ENCODE results near the gene TEX22.

TEX22 gene

DNA sequence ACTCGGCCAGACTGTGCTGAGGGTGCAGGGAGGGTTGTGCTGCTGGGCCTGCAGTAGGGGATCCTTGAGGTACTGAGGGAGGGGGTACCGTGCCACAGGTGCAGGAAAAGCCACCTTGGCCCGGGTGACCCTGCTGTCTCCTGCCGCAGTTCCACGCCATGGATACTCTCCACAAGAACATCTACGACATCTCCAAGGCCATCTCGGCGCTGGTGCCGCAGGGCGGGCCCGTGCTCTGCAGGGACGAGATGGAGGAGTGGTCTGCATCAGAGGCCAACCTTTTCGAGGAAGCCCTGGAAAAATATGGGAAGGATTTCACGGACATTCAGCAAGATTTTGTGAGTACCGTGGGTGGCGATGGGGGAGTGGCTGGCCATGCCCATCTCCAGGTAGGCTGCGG lies 62.3 kb downstream of the TEX22 start:
- no peak for TF ChIP-seq CTCF (conservative IDR thresholded peaks at IDR 0.05)
- no peak overlapping the region for H3K27ac ChIP-seq

GRCh38 chr14:105461903-105462302 lies 63.6 kb downstream of the TEX22 start:
- no peak for TF ChIP-seq CTCF (conservative IDR thresholded peaks at IDR 0.05)
- no peak overlapping the region for H3K27ac ChIP-seq

Data from VCaP (cell line).